HepG2 (cell line): Measurements from ENCODE around the gene GPR39. TPM values are rescaled to one million over a fixed set of nuclear protein-coding genes. Genes with fewer than 3 reads are reported as not detected.
A peak's percentile ranks its signal among the peaks of the same experiment; 100 is the strongest.

Experiments used
- ATAC-seq: fragments of 200-7000 bp; cut with Tn5 transposase; 3 replicates; pipeline ENCODE4 v1.9.1; 2020; ENCODE audit warnings: mild to moderate bottlenecking, moderate library complexity
- BruUV-seq: library from RNA; stranded (reverse); fragments of 400-500 nt; replicated peaks from 2 replicates; lab custom pipeline; 2021; lab: Mats Ljungman, UMichigan
- CTCF ChIA-PET: fragments of 300-600 bp; formaldehyde crosslinking; extraction: SDS; loops from one replicate; lab custom pipeline; 2021; ENCODE audit warnings: low total read pairs, inconsistent platforms, low intra/inter-chr PET ratio; lab: Yijun Ruan, JAX
- POLR2A ChIA-PET: fragments of 350-600 bp; sonication (Branson Sonifier 250); formaldehyde crosslinking; loops from one replicate; lab custom pipeline; 2020; ENCODE audit warnings: antibody characterized with exemption, inconsistent platforms; lab: Yijun Ruan, JAX
- DNase-seq: peaks from one replicate; pipeline ENCODE4 v3.0.0-alpha.2; 2015; ENCODE audit warnings: low spot score
- FAIRE-seq: peaks from 3 replicates; lab custom pipeline; 2011; peaks lifted over from hg19 to GRCh38; lab: Jason Lieb, UNC
- H2AFZ ChIP-seq: one replicate; pipeline ENCODE4 v1.6.1; 2011; ENCODE audit warnings: low read length, inconsistent platforms
- H3K27ac ChIP-seq: fragments of 300-600 bp; 3 replicates; pipeline ENCODE4 v1.8.0; 2011; ENCODE audit warnings: mixed run types, mild to moderate bottlenecking, mixed read lengths, low read length, inconsistent platforms; ENCODE audit not compliant: insufficient read depth; ENCODE audit errors: extremely low read length
- H3K27me3 ChIP-seq, 2 experiments: fragments of 200-600 bp in 1 of 2; 2 replicates in 1 of 2; 3 replicates in 1 of 2; pipeline versions ENCODE4 v1.6.0 to v1.8.0; 2011; ENCODE audit warnings: low read length in 2 of 2, mild to moderate bottlenecking in 2 of 2, moderate library complexity in 2 of 2, inconsistent platforms in 1 of 2; ENCODE audit not compliant: insufficient read depth in 2 of 2, control insufficient read depth in 1 of 2
- H3K36me3 ChIP-seq, 2 experiments: fragments of 200-600 bp in 1 of 2; replicated peaks in 1 of 2; 2 replicates in 1 of 2; 3 replicates in 1 of 2; pipeline versions ENCODE4 v1.5.1 to v1.8.0; 2011; ENCODE audit warnings: low read length in 2 of 2, inconsistent platforms in 1 of 2; ENCODE audit not compliant: insufficient read depth in 2 of 2, control insufficient read depth in 1 of 2
- H3K4me1 ChIP-seq: 2 replicates; pipeline ENCODE4 v1.5.1; 2012; ENCODE audit warnings: low read length, inconsistent platforms; ENCODE audit not compliant: insufficient read depth
- H3K4me2 ChIP-seq: 2 replicates; pipeline ENCODE4 v1.6.0; 2011; ENCODE audit warnings: low read depth, low read length, inconsistent platforms
- H3K4me3 ChIP-seq, 3 experiments: fragments of 200-600 bp in 1 of 3; sonication (generic), shearing (Covaris generic) in 1 of 3; replicated peaks in 1 of 3; 2 replicates each; pipeline ENCODE4 v1.5.1; 2011 to 2016; ENCODE audit warnings: low read length in 3 of 3, inconsistent platforms in 2 of 3, low read depth in 2 of 3, mild to moderate bottlenecking in 2 of 3, control low read depth in 1 of 3, mixed read lengths in 1 of 3; ENCODE audit not compliant: insufficient read depth in 1 of 3
- H3K79me2 ChIP-seq: one replicate; pipeline ENCODE4 v1.6.1; 2011; ENCODE audit warnings: low read length, inconsistent platforms; ENCODE audit not compliant: insufficient read depth
- H3K9ac ChIP-seq: 2 replicates; pipeline ENCODE4 v1.6.0; 2011; ENCODE audit warnings: mild to moderate bottlenecking, low read depth, low read length, inconsistent platforms; ENCODE audit not compliant: insufficient read depth
- H3K9me3 ChIP-seq: 2 replicates; pipeline ENCODE4 v1.5.1; 2012; ENCODE audit warnings: mild to moderate bottlenecking, low read length
- H4K20me1 ChIP-seq: 2 replicates; pipeline ENCODE4 v1.6.0; 2011; ENCODE audit warnings: inconsistent platforms, mild to moderate bottlenecking, low read length, moderate library complexity; ENCODE audit not compliant: insufficient read depth
- CREB1 ChIP-seq, 2 experiments: fragments of 450-650 bp in 1 of 2; IDR thresholded peaks; 2 replicates each; pipeline ENCODE4 v1.6.1; 2016 to 2017; ENCODE audit warnings: control low read depth in 1 of 2, mild to moderate bottlenecking in 1 of 2, missing compliant biosample characterization in 1 of 2, missing genetic modification characterization in 1 of 2
- CREBL2 ChIP-seq: sonication (generic); formaldehyde crosslinking; IDR thresholded peaks from 2 replicates; pipeline ENCODE4 v1.8.1; 2023; ENCODE audit warnings: missing genetic modification reagents, mild to moderate bottlenecking, borderline replicate concordance
- MAFF ChIP-seq: IDR thresholded peaks from 2 replicates; pipeline ENCODE4 v1.6.1; 2011; ENCODE audit warnings: low read depth, low read length, improper control_type of control experiment
- MAFK ChIP-seq, 2 experiments: IDR thresholded peaks in 1 of 2; conservative IDR thresholded peaks in 1 of 2; 2 replicates each; pipeline ENCODE4 v1.6.1; 2011; ENCODE audit warnings: improper control_type of control experiment in 2 of 2, low read length in 2 of 2
- MNT ChIP-seq: fragments of 450-650 bp; IDR thresholded peaks from 2 replicates; pipeline ENCODE4 v1.6.1; 2016
- MTF2 ChIP-seq: sonication (generic); formaldehyde crosslinking; IDR thresholded peaks from 2 replicates; pipeline ENCODE4 v1.5.0; 2020; ENCODE audit warnings: missing genetic modification reagents, borderline replicate concordance
- XBP1 ChIP-seq: sonication (generic); formaldehyde crosslinking; IDR thresholded peaks from 2 replicates; pipeline ENCODE4 v1.5.0; 2020; ENCODE audit warnings: missing genetic modification reagents
- ZBTB4 ChIP-seq: sonication (generic); formaldehyde crosslinking; IDR thresholded peaks from 2 replicates; pipeline ENCODE4 v1.4.0; 2020; ENCODE audit warnings: missing genetic modification reagents, mild to moderate bottlenecking, borderline replicate concordance
- ZNF253 ChIP-seq: sonication (generic); formaldehyde crosslinking; IDR thresholded peaks from 2 replicates; pipeline ENCODE4 v1.8.0; 2022; ENCODE audit warnings: mild to moderate bottlenecking, missing genetic modification reagents, borderline replicate concordance
- ZNF564 ChIP-seq: sonication (generic); formaldehyde crosslinking; IDR thresholded peaks from 2 replicates; pipeline ENCODE4 v1.8.1; 2023; ENCODE audit warnings: mild to moderate bottlenecking, missing genetic modification reagents
- WGBS: methylation state at CpG from one replicate; pipeline ENCODE4 v1.1.6; 2017; ENCODE audit warnings: low lambda C conversion rate; 5-methylcytosine and 5-hydroxymethylcytosine counted together
- in situ Hi-C: cut with HindIII; loops from 2 replicates; pipeline ENCODE4 v1.10.0; 2017; ENCODE audit warnings: low pct_unique_long_range_greater_than_20kb; ENCODE audit not compliant: extremely low pct_ligation_motif_present
- intact Hi-C: fragments of 100-400 bp; cut with micrococcal nuclease; formaldehyde crosslinking; loops from one replicate; pipeline ENCODE4 v1.10.0; 2022; ENCODE audit not compliant: unreplicated experiment
- polyA plus RNA-seq, 8 experiments: library from polyadenylated mRNA; depleted of rRNA in 3 of 8; stranded (reverse) in 7 of 8; unstranded in 1 of 8; fragments of >200 nt; fragmentation: Illumina TruSeq in 4 of 8; extraction: Trizol in 4 of 8; gene quantifications; 2 replicates each; pipeline versions ENCODE4 v1.2.1 to v1.2.3, GENCODE V29; 2011 to 2016; ENCODE audit warnings: low read depth in 4 of 8, missing spikeins in 1 of 8, mixed read lengths in 1 of 8; ENCODE audit not compliant: insufficient read depth in 1 of 8
- total RNA-seq, 5 experiments: library from RNA; depleted of rRNA; stranded (reverse); fragments of >200 nt; fragmentation: Illumina TruSeq; extraction: Trizol; gene quantifications; 2 replicates each; pipeline ENCODE4 v1.2.3, GENCODE V29; 2016; ENCODE audit warnings: low read depth in 1 of 5

Gene GPR39
- total and polyA plus RNA-seq, 2 of the 13 experiments (the other 11 are each of a cell fraction or from before 2014, with no cell fraction given): 0.16 to 0.62 TPM

GRCh38 chr2:132391378-132391777, 25.2 kb upstream of the GPR39 start:
- CTCF ChIA-PET: no interaction called here
- DNase-seq (no peak), FAIRE-seq (no peak), ATAC-seq (no peak)
- no peaks in the 10 kb centered on the region for H3K36me3 ChIP-seq
- peaks cover 10% of the 10 kb centered on the region; the same call in 1 of the 2 replicates for H3K9me3 ChIP-seq
- in situ Hi-C loops (no loop called here), intact Hi-C loops (no loop called here)
- H3K9ac ChIP-seq: no peak overlapping the region
- no peak for TF ChIP-seq XBP1 (CRISPR knock-in tag)
- TF ChIP-seq MAFK (conservative IDR thresholded peaks at IDR 0.05 in 1 of 2, IDR thresholded peaks at IDR 0.05 in 1 of 2; ENCODE audit: low read length in 2 of 2): peak; percentile 97 to 99
- TF ChIP-seq CREBL2 (CRISPR knock-in tag): no peak
- no peak for TF ChIP-seq MTF2 (CRISPR knock-in tag)
- no peak for TF ChIP-seq ZNF253 (CRISPR knock-in tag)
- TF ChIP-seq MAFF: peak; percentile 98
- no peak for TF ChIP-seq CREB1 (IDR thresholded peaks at IDR 0.05)
- no peak for TF ChIP-seq CREB1 (CRISPR knock-in tag; IDR thresholded peaks at IDR 0.05)
- H4K20me1 ChIP-seq: no peaks in the 10 kb centered on the region
- no peak overlapping the region for H3K27ac ChIP-seq
- no peaks in the 10 kb centered on the region for H3K27me3 ChIP-seq
- no TSS peak for BruUV-seq
- H3K79me2 ChIP-seq: no peaks in the 10 kb centered on the region
- no peak overlapping the region for H2AFZ ChIP-seq
- no peak overlapping the region for H3K4me2 ChIP-seq
- H3K4me3 ChIP-seq: no peak overlapping the region
- 11% methylated on average over 2 of the region's 3 CpGs for WGBS
- POLR2A ChIA-PET: no interaction called here
- peaks cover 7% of the 10 kb centered on the region; the same call in 1 of the 2 replicates for H3K4me1 ChIP-seq

- H3K9me3 ChIP-seq: peaks cover 10% of the 10 kb centered on the region; the same call in 1 of the 2 replicates
- WGBS: 0% methylated on average over 2 of the region's 2 CpGs
- H3K27me3 ChIP-seq: no peaks in the 10 kb centered on the region
- H3K4me1 ChIP-seq: peaks cover 7% of the 10 kb centered on the region; the same call in 1 of the 2 replicates
- no peak overlapping the region for H3K9ac ChIP-seq
- BruUV-seq: no TSS peak
- ATAC-seq (no peak), DNase-seq (no peak), FAIRE-seq (no peak)
- TF ChIP-seq ZBTB4 (CRISPR knock-in tag): no peak
- no peak for TF ChIP-seq ZNF564 (CRISPR knock-in tag)
- peak; percentile 39; the same call in 1 of the 2 replicates for TF ChIP-seq MNT
- H3K4me2 ChIP-seq: no peak overlapping the region
- in situ Hi-C loops (no loop called here), intact Hi-C loops (no loop called here)
- no peak overlapping the region for H2AFZ ChIP-seq
- POLR2A ChIA-PET: no interaction called here
- no peak overlapping the region for H3K4me3 ChIP-seq
- H4K20me1 ChIP-seq: no peaks in the 10 kb centered on the region
- no peak overlapping the region for H3K27ac ChIP-seq
- no peaks in the 10 kb centered on the region for H3K36me3 ChIP-seq
- CTCF ChIA-PET: no interaction called here
- H3K79me2 ChIP-seq: no peaks in the 10 kb centered on the region
These were observed 24.4 kb upstream of the GPR39 start for GRCh38 chr2:132392221-132392620.
